Measurements from ENCODE around the gene CACFD1. TPM values are rescaled to one million over a fixed set of nuclear protein-coding genes. Genes with fewer than 3 reads are reported as not detected.

CACFD1 gene
- total and polyA plus RNA-seq, 2 of the 4 experiments (the other 2 are of a cell fraction) = 2.0 to 6.6 TPM

DNA sequence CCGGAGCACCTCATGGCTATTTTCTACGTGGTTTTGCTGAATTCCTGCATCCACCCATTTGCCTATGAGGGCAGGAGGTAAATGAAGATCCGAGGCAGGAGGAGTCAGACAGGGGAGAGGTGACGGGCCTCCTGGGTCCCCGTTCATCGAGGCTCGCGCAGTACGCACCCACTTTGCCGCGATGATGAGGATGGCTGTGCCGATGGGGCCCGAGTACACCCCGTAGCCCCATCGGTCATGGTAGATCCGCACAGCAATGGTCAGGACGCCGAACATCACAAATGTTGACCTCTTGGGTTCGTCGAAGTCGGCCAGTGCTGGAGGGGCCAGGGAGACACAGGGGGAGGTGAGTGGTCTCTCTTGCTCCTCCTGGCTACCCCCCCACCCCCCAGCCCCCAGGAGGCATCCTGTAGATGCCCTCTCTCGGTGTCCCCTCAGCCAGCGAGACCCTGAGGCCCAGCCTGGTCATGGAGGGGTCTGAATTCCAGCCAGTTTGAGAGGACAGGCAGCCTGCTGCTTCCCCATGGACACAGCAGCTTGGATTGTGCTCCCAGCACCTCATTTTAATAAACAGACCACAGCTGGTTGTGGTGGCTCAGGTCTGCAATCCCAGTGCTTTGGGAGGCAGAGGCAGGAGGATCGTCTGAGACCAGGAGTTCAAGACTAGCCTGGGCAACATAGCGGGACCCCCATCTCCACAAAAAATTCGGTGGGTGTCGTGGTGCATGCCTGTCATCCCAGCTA lies 59.1 kb downstream of the CACFD1 start:
- Histone ChIP-seq H3K4me2 (ENCODE audit: low read depth, low read length) (no peak overlapping the region), H4K8ac (ENCODE audit: low read depth in 2 of 2, low read length in 2 of 2) (no peak overlapping the region), H2AK9ac (replicated peaks; ENCODE audit: low read depth, low read length, poor library complexity) (no peak overlapping the region), H3K4me3 (ENCODE audit: insufficient read depth, low read depth, low read length) (no peak overlapping the region), H2AK5ac (ENCODE audit: low read depth, low read length) (no peak overlapping the region), H3K4me1 (ENCODE audit: control insufficient read depth, insufficient read depth, low read length) (no peaks in the 10 kb centered on the region), H4K20me1 (ENCODE audit: insufficient read depth, low read length) (no peaks in the 10 kb centered on the region), H2BK20ac (ENCODE audit: low read depth, low read length) (no peak overlapping the region), H4K5ac (ENCODE audit: low read depth, low read length) (no peak overlapping the region), H2BK5ac (ENCODE audit: low read depth, low read length, poor library complexity, severe bottlenecking) (no peak overlapping the region), H3K4ac (ENCODE audit: low read depth, low read length) (no peak overlapping the region), H2BK15ac (ENCODE audit: low read depth, low read length) (no peak overlapping the region), H3K27me3 (ENCODE audit: control insufficient read depth, insufficient read depth, low read length) (peaks cover 67% of the 10 kb centered on the region), H3K9ac (ENCODE audit: low read depth, low read length) (no peak overlapping the region), H3K56ac (ENCODE audit: extremely low read depth, insufficient read depth, low read length) (no peak overlapping the region), H3K18ac (ENCODE audit: low read depth, low read length) (no peak overlapping the region), H2BK120ac (ENCODE audit: low read depth, low read length) (no peak overlapping the region), H3K27ac (ENCODE audit: insufficient read depth, low read length) (no peak overlapping the region), H3K9me1 (ENCODE audit: insufficient read depth, low read length) (no peaks in the 10 kb centered on the region), H2AFZ (replicated peaks; ENCODE audit: low read length, poor library complexity) (no peak overlapping the region), H3K14ac (replicated peaks; ENCODE audit: low read depth, low read length) (no peak overlapping the region), H3K9me3 (ENCODE audit: control insufficient read depth, insufficient read depth, low read length) (no peaks in the 10 kb centered on the region), H3K79me1 (ENCODE audit: low read depth in 1 of 2, low read length in 2 of 2) (no peaks in the 10 kb centered on the region), H4K91ac (ENCODE audit: insufficient read depth, low read depth, low read length) (no peak overlapping the region), H3K36me3 (ENCODE audit: control insufficient read depth, insufficient read depth, low read length) (no peaks in the 10 kb centered on the region), H3K23ac (ENCODE audit: low read depth, low read length) (no peak overlapping the region)
- ATAC-seq (ENCODE audit: low read depth) (no peak), DNase-seq (no peak)
- in situ Hi-C loops (cut with MboI; ENCODE audit: low sequenced_read_pairs) = no loop called here
- intact Hi-C loops (cut with micrococcal nuclease) = loop anchor here (1.0 kb wide), 1 partner anchor 39 kb away; no protein-coding TSS in a partner anchor
- BruUV-seq (replicated peaks) = no TSS peak
- TF ChIP-seq NFE2L2 (IDR thresholded peaks at IDR 0.05; ENCODE audit: low read depth, low read length) = no peak
- TF ChIP-seq RCOR1 (IDR thresholded peaks at IDR 0.05; ENCODE audit: insufficient replicate concordance, low read length) = no peak
- TF ChIP-seq RFX5 (IDR thresholded peaks at IDR 0.05; ENCODE audit: low read depth, low read length) = no peak
- TF ChIP-seq, protein P1, sequence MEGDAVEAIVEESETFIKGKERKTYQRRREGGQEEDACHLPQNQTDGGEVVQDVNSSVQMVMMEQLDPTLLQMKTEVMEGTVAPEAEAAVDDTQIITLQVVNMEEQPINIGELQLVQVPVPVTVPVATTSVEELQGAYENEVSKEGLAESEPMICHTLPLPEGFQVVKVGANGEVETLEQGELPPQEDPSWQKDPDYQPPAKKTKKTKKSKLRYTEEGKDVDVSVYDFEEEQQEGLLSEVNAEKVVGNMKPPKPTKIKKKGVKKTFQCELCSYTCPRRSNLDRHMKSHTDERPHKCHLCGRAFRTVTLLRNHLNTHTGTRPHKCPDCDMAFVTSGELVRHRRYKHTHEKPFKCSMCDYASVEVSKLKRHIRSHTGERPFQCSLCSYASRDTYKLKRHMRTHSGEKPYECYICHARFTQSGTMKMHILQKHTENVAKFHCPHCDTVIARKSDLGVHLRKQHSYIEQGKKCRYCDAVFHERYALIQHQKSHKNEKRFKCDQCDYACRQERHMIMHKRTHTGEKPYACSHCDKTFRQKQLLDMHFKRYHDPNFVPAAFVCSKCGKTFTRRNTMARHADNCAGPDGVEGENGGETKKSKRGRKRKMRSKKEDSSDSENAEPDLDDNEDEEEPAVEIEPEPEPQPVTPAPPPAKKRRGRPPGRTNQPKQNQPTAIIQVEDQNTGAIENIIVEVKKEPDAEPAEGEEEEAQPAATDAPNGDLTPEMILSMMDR (conservative IDR thresholded peaks at IDR 0.05; ENCODE audit: low read depth, low read length) = no peak
- TF ChIP-seq CEBPB (IDR thresholded peaks at IDR 0.05; ENCODE audit: low read depth, low read length) = no peak
- POLR2A ChIA-PET (ENCODE audit: unreplicated experiment) = no interaction called here
- dilution Hi-C loops (cut with HindIII; ENCODE audit: low sequenced_read_pairs, unreplicated experiment) = no loop called here
- 72% methylated on average over 11 of the region's 27 CpGs; no CpG with 5 or more reads in 1 of the 2 experiments for WGBS, 2 experiments (ENCODE audit: extremely low coverage in 2 of 2, insufficient read length in 1 of 2)
- CTCF ChIA-PET = no interaction called here

Measured in IMR-90 (cell line).